HL-60 (cell line): ENCODE data around the gene CPN1.

ENCODE experiments used
- DNase-seq, 2 experiments: peaks; one replicate each; pipeline ENCODE4 v3.0.0-alpha.2; 2010 to 2020; ENCODE audit warnings: low read depth in 1 of 2, low spot score in 1 of 2
- H3K27ac ChIP-seq: fragments of 250-450 bp; sonication (Bioruptor Pico); replicated peaks from 2 replicates; pipeline ENCODE4 v1.5.1; 2020; ENCODE audit warnings: mild to moderate bottlenecking, moderate library complexity
- H3K27me3 ChIP-seq: fragments of 250-450 bp; sonication (Bioruptor Pico); 2 replicates; pipeline ENCODE4 v1.5.1; 2021; ENCODE audit warnings: mild to moderate bottlenecking, moderate library complexity; ENCODE audit not compliant: insufficient read depth, poor library complexity, severe bottlenecking
- H3K4me3 ChIP-seq: replicated peaks from 2 replicates; pipeline ENCODE4 v1.5.1; 2011; ENCODE audit warnings: mild to moderate bottlenecking, control low read depth, low read length; ENCODE audit not compliant: insufficient read depth
- CTCF ChIP-seq: IDR thresholded peaks from one replicate; pipeline ENCODE4 v1.5.1; 2011; ENCODE audit warnings: low read length, control low read depth, inconsistent platforms; ENCODE audit not compliant: insufficient read depth
- GABPA ChIP-seq: IDR thresholded peaks from 2 replicates; pipeline ENCODE4 v1.6.1; 2012; ENCODE audit warnings: low read depth
- POLR2AphosphoS5 ChIP-seq: IDR thresholded peaks from 2 replicates; pipeline ENCODE4 v1.6.1; 2012; ENCODE audit warnings: low read depth
- REST ChIP-seq: IDR thresholded peaks from 2 replicates; pipeline ENCODE4 v1.6.1; 2012; ENCODE audit warnings: low read depth; ENCODE audit not compliant: insufficient replicate concordance
- SPI1 ChIP-seq: IDR thresholded peaks from 2 replicates; pipeline ENCODE4 v1.6.1; 2012; ENCODE audit warnings: low read depth, mild to moderate bottlenecking, borderline replicate concordance

The CPN1 gene

GRCh38 chr10:100103581-100103980 is 21.9 kb upstream of the CPN1 start:
- Histone ChIP-seq H3K27me3 (no peaks in the 10 kb centered on the region), H3K4me3 (no peak overlapping the region), H3K27ac (no peak overlapping the region)
- TF ChIP-seq SPI1, result no peak
- no peak for TF ChIP-seq GABPA
- DNase-seq, result no peak

GRCh38 chr10:100101192-100102076 is 19.8 kb upstream of the CPN1 start:
- TF ChIP-seq SPI1, result no peak
- no peak for TF ChIP-seq POLR2AphosphoS5
- TF ChIP-seq REST, result no peak
- TF ChIP-seq GABPA, result no peak
- TF ChIP-seq CTCF, result no peak
- DNase-seq, result no peak
- H3K27me3 ChIP-seq, result no peaks in the 10 kb centered on the region
- H3K4me3 ChIP-seq, result no peak overlapping the region
- no peak overlapping the region for H3K27ac ChIP-seq

GRCh38 chr10:100100651-100101184 is 19.0 kb upstream of the CPN1 start:
- peak in 1 of 2 experiments; percentile 4 for DNase-seq

More at GRCh38 chr10:100100651-100101184, 19.0 kb upstream of the CPN1 start:
- TF ChIP-seq CTCF (no peak), GABPA (no peak), POLR2AphosphoS5 (no peak), REST (no peak), SPI1 (no peak; the same call in 1 of the 2 replicates)
- Histone ChIP-seq H3K27me3 (no peaks in the 10 kb centered on the region), H3K27ac (no peak overlapping the region), H3K4me3 (no peak overlapping the region)
